GM12864 (cell line): ENCODE data around the gene GALC.
A peak's percentile ranks its signal among the peaks of the same experiment; 100 is the strongest.

ENCODE experiments used
- DNase-seq: peaks from one replicate; pipeline ENCODE4 v3.0.0-alpha.2; 2011; ENCODE audit warnings: low read depth
- H3K4me3 ChIP-seq: 2 replicates; pipeline ENCODE4 v1.5.1; 2011; ENCODE audit warnings: mild to moderate bottlenecking, low read depth, low read length, control low read depth
- TF ChIP-seq, protein P1 (sequence below): IDR thresholded peaks from 2 replicates; pipeline ENCODE4 v1.5.1; 2011; ENCODE audit warnings: low read depth, mild to moderate bottlenecking, moderate library complexity, low read length, control low read depth, inconsistent platforms; ENCODE audit errors: missing control alignments

Gene GALC

DNA sequence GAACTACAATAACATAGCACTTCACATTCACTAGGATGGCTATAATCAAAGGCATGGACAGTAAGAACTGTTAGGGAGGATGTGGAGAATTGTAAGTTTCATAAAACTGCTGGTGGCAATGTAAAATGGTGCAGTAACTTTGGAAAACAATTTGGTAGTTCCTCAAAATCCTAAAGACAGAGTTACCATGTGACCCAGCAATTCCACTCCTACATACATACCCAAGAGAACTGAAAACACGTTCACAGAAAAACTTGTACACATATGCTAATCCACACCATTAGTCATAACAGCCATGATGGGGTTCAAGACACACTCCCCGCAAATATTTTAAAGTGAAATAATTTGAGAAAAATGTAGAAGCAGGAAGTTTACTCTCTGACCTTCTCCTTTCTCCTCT, 31.7 kb downstream of the GALC start:
- no peak overlapping the region for H3K4me3 ChIP-seq
- DNase-seq: no peak
- TF ChIP-seq, protein P1, sequence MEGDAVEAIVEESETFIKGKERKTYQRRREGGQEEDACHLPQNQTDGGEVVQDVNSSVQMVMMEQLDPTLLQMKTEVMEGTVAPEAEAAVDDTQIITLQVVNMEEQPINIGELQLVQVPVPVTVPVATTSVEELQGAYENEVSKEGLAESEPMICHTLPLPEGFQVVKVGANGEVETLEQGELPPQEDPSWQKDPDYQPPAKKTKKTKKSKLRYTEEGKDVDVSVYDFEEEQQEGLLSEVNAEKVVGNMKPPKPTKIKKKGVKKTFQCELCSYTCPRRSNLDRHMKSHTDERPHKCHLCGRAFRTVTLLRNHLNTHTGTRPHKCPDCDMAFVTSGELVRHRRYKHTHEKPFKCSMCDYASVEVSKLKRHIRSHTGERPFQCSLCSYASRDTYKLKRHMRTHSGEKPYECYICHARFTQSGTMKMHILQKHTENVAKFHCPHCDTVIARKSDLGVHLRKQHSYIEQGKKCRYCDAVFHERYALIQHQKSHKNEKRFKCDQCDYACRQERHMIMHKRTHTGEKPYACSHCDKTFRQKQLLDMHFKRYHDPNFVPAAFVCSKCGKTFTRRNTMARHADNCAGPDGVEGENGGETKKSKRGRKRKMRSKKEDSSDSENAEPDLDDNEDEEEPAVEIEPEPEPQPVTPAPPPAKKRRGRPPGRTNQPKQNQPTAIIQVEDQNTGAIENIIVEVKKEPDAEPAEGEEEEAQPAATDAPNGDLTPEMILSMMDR: no peak

DNA sequence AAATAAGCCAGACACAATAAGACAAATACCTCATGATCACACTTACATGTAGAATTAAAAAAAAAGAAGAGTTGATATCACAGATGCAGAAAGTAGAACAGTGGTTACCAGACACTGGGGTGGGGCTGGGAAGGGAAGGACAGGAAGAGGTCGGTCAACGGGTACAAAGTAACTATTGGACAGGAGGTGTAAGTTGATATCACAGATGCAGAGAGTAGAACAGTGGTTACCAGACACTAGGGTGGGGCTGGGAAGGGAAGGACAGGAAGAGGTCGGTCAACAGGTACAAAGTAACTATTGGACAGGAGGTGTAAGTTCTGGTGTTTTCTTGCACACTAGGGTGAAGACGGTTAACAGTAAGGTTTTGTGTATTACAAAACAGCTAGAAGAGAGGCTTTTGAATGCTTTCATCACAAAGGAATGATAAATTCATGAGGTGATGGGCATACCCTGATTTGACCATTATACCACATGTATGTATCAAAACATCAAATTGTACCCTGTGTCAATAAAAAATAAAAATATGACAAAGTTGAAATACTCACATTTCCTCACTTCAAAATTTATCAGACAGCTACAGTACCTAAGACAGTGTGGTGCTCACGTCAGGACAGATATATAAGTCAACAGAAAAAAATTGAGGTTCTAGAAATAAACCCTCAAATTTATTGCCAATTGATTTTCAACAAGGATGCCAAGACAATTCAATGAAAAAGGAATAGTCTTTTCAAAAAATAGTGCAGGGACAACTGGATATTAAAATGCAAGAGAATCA, 32.8 kb downstream of the GALC start:
- TF ChIP-seq, protein P1: no peak
- no peak for DNase-seq
- no peak overlapping the region for H3K4me3 ChIP-seq

- no peak overlapping the region for H3K4me3 ChIP-seq
- TF ChIP-seq, protein P1: no peak
- no peak for DNase-seq
Observed at GRCh38 chr14:87955501-87955900, 37.5 kb downstream of the GALC start.

DNA sequence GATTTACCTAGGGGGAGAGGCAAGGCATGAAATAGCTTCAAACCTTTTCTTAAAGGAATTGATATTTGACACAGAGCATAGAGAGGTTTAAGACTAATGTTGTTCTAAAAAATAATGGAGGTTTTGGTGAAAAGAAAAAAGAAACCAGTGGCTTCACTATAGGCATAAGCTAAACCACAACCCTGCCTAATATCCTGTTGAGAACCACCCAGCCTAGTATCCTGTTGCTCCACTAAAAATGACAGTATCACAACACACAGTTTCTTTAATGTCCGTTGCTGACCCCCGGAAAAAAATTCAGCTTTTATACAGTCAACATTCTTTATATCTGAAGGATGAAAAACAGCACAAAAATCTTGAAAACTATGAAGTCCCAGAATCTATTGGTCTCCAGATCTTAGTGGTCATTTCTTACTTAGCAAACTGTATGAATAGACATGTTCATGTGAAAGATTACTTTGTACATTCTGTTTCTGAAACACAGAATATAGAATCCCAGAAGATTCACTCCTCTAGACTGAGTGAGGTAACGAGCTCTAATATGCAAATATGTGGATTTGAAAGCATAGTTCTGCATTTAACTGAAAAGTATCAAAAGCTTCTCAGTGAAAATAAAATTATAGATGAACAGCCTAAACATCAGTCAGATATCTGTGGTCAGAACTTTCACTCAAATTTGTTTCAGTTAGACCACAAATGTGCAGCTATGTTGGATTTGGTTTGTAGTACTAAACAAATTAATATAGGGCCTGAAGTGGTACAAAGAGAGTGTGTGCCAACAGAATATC, 40.5 kb downstream of the GALC start:
- TF ChIP-seq, protein P1: no peak
- no peak overlapping the region for H3K4me3 ChIP-seq
- DNase-seq: no peak

DNA sequence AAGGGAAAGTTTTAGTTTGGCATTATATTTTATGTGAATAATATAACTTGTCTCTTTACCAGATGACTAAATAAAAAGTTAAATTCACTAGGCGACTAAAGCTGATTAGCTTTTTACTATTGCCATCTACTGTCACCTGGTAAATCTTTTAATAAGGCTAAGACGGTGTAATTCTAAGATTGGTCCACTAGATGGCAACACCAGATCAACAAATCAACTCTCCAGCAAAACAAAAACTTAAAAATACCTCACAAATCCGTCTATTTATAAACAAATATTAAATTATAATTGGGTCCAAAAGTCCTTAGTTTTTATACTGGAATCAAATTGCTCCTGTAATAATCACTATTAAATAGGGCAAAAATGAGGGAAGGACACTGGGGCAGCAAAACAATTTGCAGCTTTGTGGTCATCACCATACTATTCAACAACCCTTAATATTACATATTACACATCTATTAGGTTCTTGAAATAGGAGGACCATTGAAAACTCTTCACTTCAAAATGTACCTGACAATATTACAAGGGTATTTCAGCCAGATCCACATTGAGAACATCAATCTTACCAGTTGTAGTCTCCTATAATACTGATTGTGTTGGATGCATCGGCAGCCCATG, 47.9 kb downstream of the GALC start:
- TF ChIP-seq, protein P1: peak; percentile 52
- DNase-seq: peak; percentile 45
- no peak overlapping the region for H3K4me3 ChIP-seq

GRCh38 chr14:87940894-87941293, 52.1 kb downstream of the GALC start:
- no peak overlapping the region for H3K4me3 ChIP-seq
- TF ChIP-seq, protein P1: no peak
- DNase-seq: no peak
